ENCODE results near the gene CPXM1. TPM values are rescaled to one million over a fixed set of nuclear protein-coding genes. Genes with fewer than 3 reads are reported as not detected.

Gene CPXM1
- total and polyA plus RNA-seq, 4 donors: 1.5 to 29.1 (median 4.2) TPM

- DNase-seq: no peak
- TF ChIP-seq, protein P1, sequence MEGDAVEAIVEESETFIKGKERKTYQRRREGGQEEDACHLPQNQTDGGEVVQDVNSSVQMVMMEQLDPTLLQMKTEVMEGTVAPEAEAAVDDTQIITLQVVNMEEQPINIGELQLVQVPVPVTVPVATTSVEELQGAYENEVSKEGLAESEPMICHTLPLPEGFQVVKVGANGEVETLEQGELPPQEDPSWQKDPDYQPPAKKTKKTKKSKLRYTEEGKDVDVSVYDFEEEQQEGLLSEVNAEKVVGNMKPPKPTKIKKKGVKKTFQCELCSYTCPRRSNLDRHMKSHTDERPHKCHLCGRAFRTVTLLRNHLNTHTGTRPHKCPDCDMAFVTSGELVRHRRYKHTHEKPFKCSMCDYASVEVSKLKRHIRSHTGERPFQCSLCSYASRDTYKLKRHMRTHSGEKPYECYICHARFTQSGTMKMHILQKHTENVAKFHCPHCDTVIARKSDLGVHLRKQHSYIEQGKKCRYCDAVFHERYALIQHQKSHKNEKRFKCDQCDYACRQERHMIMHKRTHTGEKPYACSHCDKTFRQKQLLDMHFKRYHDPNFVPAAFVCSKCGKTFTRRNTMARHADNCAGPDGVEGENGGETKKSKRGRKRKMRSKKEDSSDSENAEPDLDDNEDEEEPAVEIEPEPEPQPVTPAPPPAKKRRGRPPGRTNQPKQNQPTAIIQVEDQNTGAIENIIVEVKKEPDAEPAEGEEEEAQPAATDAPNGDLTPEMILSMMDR (IDR thresholded peaks at IDR 0.05; ENCODE audit: control extremely low read depth, extremely low read depth): no peak
- 80 to 94% methylated on average over 6 of the region's 6 CpGs for WGBS, 2 donors
These were observed 16.4 kb downstream of the CPXM1 start for GRCh38 chr20:2783908-2784566.

GRCh38 chr20:2780948-2781347 is 19.5 kb downstream of the CPXM1 start:
- peaks cover 0 to 3% (median 0%) of the 10 kb centered on the region in 4 donors for H3K9me3 ChIP-seq (ENCODE audit: control insufficient read depth in 4 of 4, insufficient read depth in 3 of 4, low read length in 3 of 4)
- H3K36me3 ChIP-seq (ENCODE audit: control insufficient read depth in 4 of 4, insufficient read depth in 4 of 4, low read length in 4 of 4): no peaks in the 10 kb centered on the region
- WGBS, 2 donors: 45 to 47% methylated on average over 3 of the region's 3 CpGs

More at GRCh38 chr20:2783908-2784566, 16.4 kb downstream of the CPXM1 start:
- no peak for ATAC-seq (ENCODE audit: insufficient read depth, low FRiP score)
- no peak overlapping the region for H3K27ac ChIP-seq (ENCODE audit: low read depth in 1 of 2, low read length in 1 of 2)
- no peak overlapping the region for H3K9ac ChIP-seq (ENCODE audit: insufficient read depth in 1 of 2, low read length in 2 of 2)
- peaks cover 0 to 2% (median 0%) of the 10 kb centered on the region in 4 donors for H3K9me3 ChIP-seq (ENCODE audit: control insufficient read depth in 4 of 4, insufficient read depth in 3 of 4, low read length in 3 of 4)
- no peak overlapping the region for H3K4me3 ChIP-seq
- no peaks in the 10 kb centered on the region for H3K36me3 ChIP-seq (ENCODE audit: control insufficient read depth in 4 of 4, insufficient read depth in 4 of 4, low read length in 4 of 4)
- H3K4me1 ChIP-seq (ENCODE audit: control insufficient read depth in 5 of 5, insufficient read depth in 5 of 5, low read length in 5 of 5): no peaks in the 10 kb centered on the region
- H3K27me3 ChIP-seq (ENCODE audit: control insufficient read depth in 3 of 3, insufficient read depth in 3 of 3, low read length in 2 of 3): peaks cover 0 to 9% (median 0%) of the 10 kb centered on the region in 3 donors

DNA sequence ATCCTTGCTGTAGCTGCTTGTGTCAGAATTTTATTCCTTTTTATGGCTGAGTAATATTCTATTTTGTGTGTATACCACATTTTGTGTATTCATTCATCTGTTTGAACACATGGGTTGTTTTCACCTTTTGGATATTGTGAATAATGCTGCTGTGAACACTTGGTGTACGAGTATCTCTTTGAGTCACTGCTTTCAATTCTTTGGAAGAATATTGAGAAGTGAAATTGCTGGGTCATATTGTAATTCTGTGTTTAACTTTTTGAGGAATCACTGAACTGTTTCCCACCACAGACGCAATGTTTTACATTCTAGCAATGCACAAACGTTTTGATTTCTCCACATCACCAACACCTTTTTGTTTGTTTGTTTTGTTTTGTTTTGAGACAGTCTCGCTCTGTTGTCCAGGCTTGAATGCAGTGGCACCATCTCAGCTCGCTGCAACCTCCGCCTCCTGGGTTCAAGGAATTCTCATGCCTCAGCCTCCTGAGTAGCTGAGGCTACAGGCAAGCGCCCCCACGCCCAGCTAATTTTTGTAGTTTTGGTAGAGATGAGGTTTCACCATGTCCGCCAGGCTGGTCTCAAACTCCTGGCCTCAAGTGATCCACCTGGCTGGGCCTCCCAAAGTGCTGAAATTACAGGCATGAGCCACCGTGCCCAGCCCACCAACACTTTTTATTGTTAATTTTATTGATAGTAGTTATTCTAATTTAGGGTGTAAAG is 21.7 kb downstream of the CPXM1 start:
- no peaks in the 10 kb centered on the region for H3K36me3 ChIP-seq (ENCODE audit: control insufficient read depth in 4 of 4, insufficient read depth in 4 of 4, low read length in 4 of 4)
- TF ChIP-seq, protein P1 (IDR thresholded peaks at IDR 0.05; ENCODE audit: control extremely low read depth, extremely low read depth): no peak
- no peak overlapping the region for H3K27ac ChIP-seq (ENCODE audit: low read depth in 1 of 2, low read length in 1 of 2)
- WGBS, 2 donors: 83 to 84% methylated on average over 10 of the region's 10 CpGs
- H3K9me3 ChIP-seq (ENCODE audit: control insufficient read depth in 4 of 4, insufficient read depth in 3 of 4, low read length in 3 of 4): peaks cover 0 to 4% (median 0%) of the 10 kb centered on the region in 4 donors
- H3K9ac ChIP-seq (ENCODE audit: insufficient read depth in 1 of 2, low read length in 2 of 2): no peak overlapping the region
- H3K4me3 ChIP-seq: no peak overlapping the region
- H3K27me3 ChIP-seq (ENCODE audit: control insufficient read depth in 3 of 3, insufficient read depth in 3 of 3, low read length in 2 of 3): peaks cover 0 to 9% (median 0%) of the 10 kb centered on the region in 3 donors
- no peaks in the 10 kb centered on the region for H3K4me1 ChIP-seq (ENCODE audit: control insufficient read depth in 5 of 5, insufficient read depth in 5 of 5, low read length in 5 of 5)
- ATAC-seq (ENCODE audit: insufficient read depth, low FRiP score) (no peak), DNase-seq (no peak)

More at GRCh38 chr20:2780948-2781347, 19.5 kb downstream of the CPXM1 start:
- no peak overlapping the region for H3K27ac ChIP-seq (ENCODE audit: low read depth in 1 of 2, low read length in 1 of 2)
- no peak overlapping the region for H3K4me3 ChIP-seq
- peaks cover 0 to 9% (median 0%) of the 10 kb centered on the region in 3 donors for H3K27me3 ChIP-seq (ENCODE audit: control insufficient read depth in 3 of 3, insufficient read depth in 3 of 3, low read length in 2 of 3)
- H3K4me1 ChIP-seq (ENCODE audit: control insufficient read depth in 5 of 5, insufficient read depth in 5 of 5, low read length in 5 of 5): no peaks in the 10 kb centered on the region
- TF ChIP-seq, protein P1 (IDR thresholded peaks at IDR 0.05; ENCODE audit: control extremely low read depth, extremely low read depth): no peak
- H3K9ac ChIP-seq (ENCODE audit: insufficient read depth in 1 of 2, low read length in 2 of 2): no peak overlapping the region
- no peak for ATAC-seq (ENCODE audit: insufficient read depth, low FRiP score)
- no peak for DNase-seq

Data from lung (tissue), 12 donors.